HG02884 (cell line): ENCODE results near the gene COL6A3.

Source experiments
- ATAC-seq: cut with Tn5 transposase; IDR thresholded peaks from one replicate; pipeline ENCODE4 v1.9.1; 2021; ENCODE audit warnings: mild to moderate bottlenecking, moderate library complexity; ENCODE audit not compliant: unreplicated experiment

Gene COL6A3

GRCh38 chr2:237278568-237278967 lies 135.4 kb downstream of the COL6A3 start:
- ATAC-seq = no peak

GRCh38 chr2:237276716-237277490 lies 137.1 kb downstream of the COL6A3 start:
- no peak for ATAC-seq
